Measurements from ENCODE around the gene OPN1LW.
A peak's percentile ranks its signal among the peaks of the same experiment; 100 is the strongest.
"Not testable (repeated sequence)": the region's sequence is repeated elsewhere in the genome, so short reads cannot be mapped to it uniquely, and the experiment has no call there.

The OPN1LW gene

DNA sequence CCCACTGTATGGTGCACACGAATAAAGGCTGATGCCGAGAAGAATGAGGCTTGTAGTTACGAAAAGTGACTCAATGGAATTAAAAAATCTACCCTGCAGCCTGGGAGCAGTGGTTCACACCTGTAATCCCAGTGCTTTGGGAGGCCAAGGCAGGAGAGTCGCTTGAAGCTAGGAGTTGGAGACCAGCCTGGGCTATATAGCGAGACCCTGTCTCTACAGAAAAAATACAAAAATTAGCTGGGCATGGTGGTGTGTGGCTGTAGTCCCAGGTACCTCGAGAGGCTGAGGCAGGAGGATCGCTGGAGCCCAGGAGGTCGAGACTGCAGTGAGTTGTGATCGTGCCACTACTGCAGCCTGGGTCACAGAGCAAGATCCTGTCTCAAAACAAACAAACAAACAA lies 11.7 kb upstream of the OPN1LW start:
- DNase-seq (ENCODE audit: low read depth in 4 of 4, low spot score in 1 of 4), result no peak

DNA sequence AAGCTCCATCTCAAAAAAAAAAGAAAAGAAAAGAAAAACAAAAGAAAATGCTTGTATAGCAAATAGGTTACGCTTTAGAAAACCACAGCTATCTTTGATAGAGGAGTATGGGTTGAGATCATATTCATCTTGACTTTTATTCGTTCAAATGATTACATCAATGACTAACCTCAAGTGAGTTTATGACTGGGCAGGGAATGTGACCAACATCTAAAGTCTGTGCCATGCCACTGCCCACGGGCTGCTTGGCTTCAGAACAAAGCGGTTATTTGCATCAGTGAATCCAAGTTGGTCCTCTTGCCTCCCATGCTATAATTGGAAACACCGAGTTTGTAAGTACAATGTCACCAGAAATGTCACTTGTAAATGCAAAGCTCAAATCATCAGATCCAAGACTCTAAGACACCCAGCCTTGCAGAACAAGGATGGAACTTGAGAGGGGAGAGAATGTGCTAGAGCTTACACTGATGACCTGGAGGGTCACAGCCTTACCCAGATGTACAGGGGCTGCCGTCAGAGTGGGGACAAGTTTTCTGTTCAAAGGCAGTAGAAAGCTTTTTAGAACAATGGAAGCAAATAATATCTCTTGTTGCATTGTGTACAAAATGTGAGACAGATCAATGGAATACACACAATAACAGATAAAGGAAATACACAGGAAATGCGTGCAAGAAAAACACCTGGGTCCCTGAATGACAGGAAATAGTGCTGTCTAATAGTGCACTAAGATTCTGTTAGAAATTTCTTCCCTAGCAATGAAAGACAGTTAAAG lies 8.4 kb upstream of the OPN1LW start:
- no peak for DNase-seq (ENCODE audit: low read depth in 4 of 4, low spot score in 1 of 4)

DNA sequence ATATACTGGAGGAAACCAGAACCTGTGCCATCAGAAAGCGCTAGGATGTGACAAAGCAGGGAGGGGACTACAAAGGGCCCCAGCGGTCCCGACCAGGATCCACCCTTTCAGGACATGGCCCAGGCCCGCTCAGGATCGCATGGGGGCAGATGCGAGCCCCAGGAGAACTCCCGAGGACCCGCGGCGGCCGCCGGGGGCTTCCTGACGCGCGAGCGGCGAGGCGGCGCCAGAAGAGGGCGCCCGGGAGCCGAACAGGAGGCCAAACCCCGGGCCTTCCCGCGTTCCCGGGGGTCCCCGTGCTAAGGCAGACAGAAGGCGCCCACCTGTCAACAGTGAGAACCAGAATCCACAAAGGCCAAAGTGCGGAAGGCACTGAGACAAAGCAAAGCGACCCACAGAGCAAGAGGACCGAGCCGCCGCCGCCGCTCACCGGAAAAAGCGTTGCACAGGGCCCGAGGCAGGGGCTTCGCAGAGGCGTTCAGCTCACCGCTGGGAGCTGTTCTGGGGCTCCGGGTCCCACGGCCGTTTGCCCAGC lies 7.3 kb upstream of the OPN1LW start:
- peak; percentile 24 to 47 (median 34) for DNase-seq (ENCODE audit: low read depth in 4 of 4, low spot score in 1 of 4)

- no peak for DNase-seq (ENCODE audit: low read depth in 4 of 4, low spot score in 1 of 4)
Measured at GRCh38 chrX:154138857-154139256, 5.2 kb upstream of the OPN1LW start.

GRCh38 chrX:154140206-154140605 lies 3.8 kb upstream of the OPN1LW start:
- no peak for DNase-seq (ENCODE audit: low read depth in 4 of 4, low spot score in 1 of 4)

DNA sequence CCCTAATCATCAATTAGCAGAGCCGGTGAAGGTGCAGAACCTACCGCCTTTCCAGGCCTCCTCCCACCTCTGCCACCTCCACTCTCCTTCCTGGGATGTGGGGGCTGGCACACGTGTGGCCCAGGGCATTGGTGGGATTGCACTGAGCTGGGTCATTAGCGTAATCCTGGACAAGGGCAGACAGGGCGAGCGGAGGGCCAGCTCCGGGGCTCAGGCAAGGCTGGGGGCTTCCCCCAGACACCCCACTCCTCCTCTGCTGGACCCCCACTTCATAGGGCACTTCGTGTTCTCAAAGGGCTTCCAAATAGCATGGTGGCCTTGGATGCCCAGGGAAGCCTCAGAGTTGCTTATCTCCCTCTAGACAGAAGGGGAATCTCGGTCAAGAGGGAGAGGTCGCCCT lies 3.3 kb upstream of the OPN1LW start:
- DNase-seq (ENCODE audit: low read depth in 4 of 4, low spot score in 1 of 4), result no peak

GRCh38 chrX:154142386-154142785 lies 1.7 kb upstream of the OPN1LW start:
- DNase-seq (ENCODE audit: low read depth in 4 of 4, low spot score in 1 of 4), result no peak

DNA sequence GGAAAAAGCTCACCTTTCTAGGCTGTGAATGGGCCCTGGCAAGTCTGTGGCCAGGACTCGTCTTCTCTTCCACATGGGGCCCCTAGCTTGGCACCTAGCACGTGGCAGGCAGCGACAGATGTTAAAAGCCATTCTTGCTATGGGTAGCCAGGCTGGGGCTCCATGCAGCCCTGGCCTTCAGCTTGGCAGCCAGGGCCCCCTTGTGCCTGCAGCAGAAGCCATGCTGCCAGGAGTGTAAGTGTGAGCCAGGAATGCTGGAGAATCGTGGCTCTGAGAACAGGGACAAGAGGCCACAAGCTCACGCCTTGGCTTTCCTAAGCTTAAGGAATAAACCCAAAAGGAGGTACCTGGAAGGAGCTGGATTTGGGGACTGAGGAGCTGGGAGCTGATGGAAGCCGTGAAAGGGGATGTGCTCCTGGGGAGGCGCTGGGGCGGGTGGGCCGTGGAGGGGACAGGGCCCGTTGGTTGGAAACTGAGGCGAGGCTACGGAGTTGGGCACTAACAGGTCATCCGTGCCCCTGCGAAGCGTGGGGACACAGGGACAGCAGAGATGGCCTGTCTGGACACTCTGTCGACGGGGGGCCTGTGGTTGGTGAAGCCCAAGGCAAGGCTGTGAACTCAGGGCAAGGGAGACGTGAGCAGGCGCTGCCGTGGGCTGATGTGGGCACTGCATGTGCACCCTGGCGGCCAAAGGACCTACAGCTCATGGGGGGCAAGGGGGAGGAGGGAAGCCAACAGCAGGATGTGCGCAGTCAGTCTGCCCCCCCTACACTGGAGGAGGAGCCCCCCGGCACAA lies 895 bp upstream of the OPN1LW start:
- no peak for DNase-seq (ENCODE audit: low read depth in 4 of 4, low spot score in 1 of 4)

GRCh38 chrX:154151030-154151429 lies 7.0 kb downstream of the OPN1LW start:
- not testable (repeated sequence) for DNase-seq (ENCODE audit: low read depth in 4 of 4, low spot score in 1 of 4)

- DNase-seq (ENCODE audit: low read depth in 4 of 4, low spot score in 1 of 4), result not testable (repeated sequence)
Measured at GRCh38 chrX:154156221-154156620, 12.2 kb downstream of the OPN1LW start.

- DNase-seq (ENCODE audit: low read depth in 4 of 4, low spot score in 1 of 4), result not testable (repeated sequence)
Measured at GRCh38 chrX:154157207-154157606, 13.2 kb downstream of the OPN1LW start.

- DNase-seq (ENCODE audit: low read depth in 4 of 4, low spot score in 1 of 4), result not testable (repeated sequence)
Measured at GRCh38 chrX:154159345-154159744, 15.3 kb downstream of the OPN1LW start.

- not testable (repeated sequence) for DNase-seq (ENCODE audit: low read depth in 4 of 4, low spot score in 1 of 4)
Measured at GRCh38 chrX:154164902-154165301, 20.9 kb downstream of the OPN1LW start.

DNA sequence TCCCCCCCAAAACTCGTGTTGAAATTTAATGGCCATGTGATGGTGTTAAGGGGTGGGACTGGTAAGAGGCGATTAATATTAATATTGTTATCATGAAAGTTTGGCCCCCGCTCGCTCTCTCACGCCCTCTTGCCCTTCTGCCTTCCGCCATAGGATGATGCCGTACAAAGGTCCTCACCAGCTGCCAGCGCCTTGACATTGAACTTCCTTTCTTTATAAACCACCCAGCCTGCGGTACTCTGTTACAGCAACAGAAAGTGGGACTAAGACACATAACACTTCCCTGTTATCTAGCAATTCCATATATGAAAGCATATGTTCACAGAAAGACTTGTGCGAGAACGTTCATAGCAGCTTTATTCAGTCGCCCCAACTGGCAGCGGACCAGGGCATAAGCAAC lies 24.3 kb downstream of the OPN1LW start:
- DNase-seq (ENCODE audit: low read depth in 4 of 4, low spot score in 1 of 4), result not testable (repeated sequence)

DNA sequence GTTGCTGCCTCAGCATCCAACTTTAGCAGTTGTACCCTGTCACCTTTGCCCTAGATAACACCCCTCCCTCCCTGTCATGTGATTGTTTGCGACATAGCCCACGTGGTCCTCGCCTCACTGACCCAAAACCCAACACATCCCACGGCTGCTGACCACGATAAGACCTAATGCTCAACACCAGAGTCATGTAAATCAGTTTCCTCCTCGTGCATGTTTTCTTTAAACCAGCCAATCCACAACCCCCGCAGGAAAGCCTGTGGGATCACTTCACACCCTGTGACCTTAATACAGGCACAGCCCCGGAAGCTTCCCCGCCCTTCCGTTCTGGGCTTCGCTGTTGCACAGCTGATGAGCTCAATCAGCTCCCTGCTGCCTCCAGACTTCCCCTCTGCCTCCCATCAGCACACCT lies 28.5 kb downstream of the OPN1LW start:
- not testable (repeated sequence) for DNase-seq (ENCODE audit: low read depth in 4 of 4, low spot score in 1 of 4)

- DNase-seq (ENCODE audit: low read depth in 4 of 4, low spot score in 1 of 4), result not testable (repeated sequence)
Measured at GRCh38 chrX:154174356-154174755, 30.3 kb downstream of the OPN1LW start.

DNA sequence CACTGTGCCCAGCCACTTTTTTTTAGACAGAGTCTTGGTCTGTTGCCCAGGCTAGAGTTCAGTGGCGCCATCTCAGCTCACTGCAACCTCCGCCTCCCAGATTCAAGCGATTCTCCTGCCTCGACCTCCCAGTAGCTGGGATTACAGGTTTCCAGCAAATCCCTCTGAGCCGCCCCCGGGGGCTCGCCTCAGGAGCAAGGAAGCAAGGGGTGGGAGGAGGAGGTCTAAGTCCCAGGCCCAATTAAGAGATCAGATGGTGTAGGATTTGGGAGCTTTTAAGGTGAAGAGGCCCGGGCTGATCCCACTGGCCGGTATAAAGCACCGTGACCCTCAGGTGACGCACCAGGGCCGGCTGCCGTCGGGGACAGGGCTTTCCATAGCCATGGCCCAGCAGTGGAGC lies 38.3 kb downstream of the OPN1LW start, which contains the start of gene OPN1MW:
TSS of gene OPN1MW (plus strand) at position 301 of the 400 bp plus-strand sequence. CDS start at position 383, 82 bp downstream.
- DNase-seq (ENCODE audit: low read depth in 4 of 4, low spot score in 1 of 4), result not testable (repeated sequence)

GRCh38 chrX:154183794-154184193 lies 39.8 kb downstream of the OPN1LW start:
- not testable (repeated sequence) for DNase-seq (ENCODE audit: low read depth in 4 of 4, low spot score in 1 of 4)

GRCh38 chrX:154192846-154193245 lies 48.8 kb downstream of the OPN1LW start:
- DNase-seq (ENCODE audit: low read depth in 4 of 4, low spot score in 1 of 4), result not testable (repeated sequence)

DNA sequence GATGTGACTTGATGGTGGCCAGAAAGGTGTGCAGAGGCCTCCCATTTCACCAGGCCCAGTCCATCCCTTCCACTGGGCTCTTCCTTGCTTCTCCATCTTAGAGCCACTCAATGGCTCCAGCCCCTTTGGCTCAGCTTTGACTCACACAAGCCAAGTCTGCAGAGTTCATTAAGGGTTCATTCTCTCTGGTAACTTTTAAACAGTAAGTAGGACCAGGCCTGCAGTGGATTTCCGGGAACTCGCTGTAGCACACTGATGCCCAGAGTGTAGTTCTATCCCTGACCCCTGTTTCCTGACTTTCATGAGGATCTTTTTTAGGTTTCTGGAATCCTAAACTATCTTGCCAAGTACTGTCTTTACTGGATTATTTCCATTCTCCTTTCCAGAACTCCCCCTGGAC lies 50.3 kb downstream of the OPN1LW start:
- DNase-seq (ENCODE audit: low read depth in 4 of 4, low spot score in 1 of 4), result not testable (repeated sequence)

- DNase-seq (ENCODE audit: low read depth in 4 of 4, low spot score in 1 of 4), result not testable (repeated sequence)
Measured at GRCh38 chrX:154196466-154196865, 52.4 kb downstream of the OPN1LW start.
